G401 (cell line): ENCODE results near the gene LSM10. TPM values are rescaled to one million over a fixed set of nuclear protein-coding genes. Genes with fewer than 3 reads are reported as not detected.

Source experiments
- total RNA-seq: library from RNA; depleted of rRNA; stranded (reverse); fragments of >200 nt; shearing (Covaris generic); gene quantifications from 2 replicates; pipeline ENCODE4 v1.2.3, GENCODE V29; 2014; rRNA removed

The LSM10 gene
- total RNA-seq, 1 experiment from 2014 or later = 37.5 TPM

Other genes with a start within 250 kb of the LSM10 start
- gene TRAPPC3, start 248.4 kb downstream of the LSM10 start, total RNA-seq = 168 and 173 TPM in 2 replicates
- 117 and 127 TPM in 2 replicates for gene MAP7D1, start 241.7 kb downstream of the LSM10 start, total RNA-seq
- 83.5 and 115 TPM in 2 replicates for gene THRAP3, start 173.5 kb downstream of the LSM10 start, total RNA-seq
- gene SH3D21, start 91.5 kb downstream of the LSM10 start, total RNA-seq = 1.9 and 4.1 TPM in 2 replicates
- 46.3 and 91.0 TPM in 2 replicates for gene EVA1B, start 74.3 kb downstream of the LSM10 start, total RNA-seq
- gene STK40, start 12.0 kb downstream of the LSM10 start, total RNA-seq = 13.6 and 19.9 TPM in 2 replicates
- 16.2 and 27.3 TPM in 2 replicates for gene OSCP1, start 52.5 kb upstream of the LSM10 start, total RNA-seq
- gene MRPS15, start 66.5 kb upstream of the LSM10 start, total RNA-seq = 120 and 145 TPM in 2 replicates
- gene CSF3R, start 85.0 kb upstream of the LSM10 start, total RNA-seq = not detected in 2 replicates